GM19324 (cell line): ENCODE measurements around the gene SLC24A4.

Experiments used
- ATAC-seq: cut with Tn5 transposase; IDR thresholded peaks from one replicate; pipeline ENCODE4 v1.9.1; 2021; ENCODE audit warnings: mild to moderate bottlenecking, moderate library complexity; ENCODE audit not compliant: unreplicated experiment, low FRiP score

Gene SLC24A4

GRCh38 chr14:92514844-92515514 lies 192.0 kb downstream of the SLC24A4 start:
- no peak for ATAC-seq

GRCh38 chr14:92515546-92516343 lies 192.8 kb downstream of the SLC24A4 start:
- no peak for ATAC-seq

GRCh38 chr14:92516344-92516965 lies 193.5 kb downstream of the SLC24A4 start:
- ATAC-seq = no peak

GRCh38 chr14:92516966-92517506 lies 194.1 kb downstream of the SLC24A4 start:
- ATAC-seq = no peak

- ATAC-seq = no peak
Measured at GRCh38 chr14:92517761-92518160, 194.8 kb downstream of the SLC24A4 start.

GRCh38 chr14:92519246-92520101 lies 196.5 kb downstream of the SLC24A4 start:
- ATAC-seq = no peak

GRCh38 chr14:92520102-92521057 lies 197.4 kb downstream of the SLC24A4 start:
- ATAC-seq = no peak

- ATAC-seq = no peak
Measured at GRCh38 chr14:92521058-92521415, 198.1 kb downstream of the SLC24A4 start.

GRCh38 chr14:92523752-92524151 lies 200.8 kb downstream of the SLC24A4 start:
- ATAC-seq = no peak

- no peak for ATAC-seq
Measured at GRCh38 chr14:92524602-92525185, 201.7 kb downstream of the SLC24A4 start.

GRCh38 chr14:92525322-92526095 lies 202.5 kb downstream of the SLC24A4 start:
- ATAC-seq = no peak

- ATAC-seq = no peak
Measured at GRCh38 chr14:92527721-92528120, 204.8 kb downstream of the SLC24A4 start.

GRCh38 chr14:92528486-92529100 lies 205.6 kb downstream of the SLC24A4 start:
- no peak for ATAC-seq

- ATAC-seq = no peak
Measured at GRCh38 chr14:92529903-92530302, 206.9 kb downstream of the SLC24A4 start.

- no peak for ATAC-seq
Measured at GRCh38 chr14:92531106-92531873, 208.3 kb downstream of the SLC24A4 start.

- ATAC-seq = no peak
Measured at GRCh38 chr14:92532490-92533163, 209.7 kb downstream of the SLC24A4 start.
